HG02588 (cell line): ENCODE data around the gene CADM1.
A peak's percentile ranks its signal among the peaks of the same experiment; 100 is the strongest.

Experiments
- ATAC-seq: cut with Tn5 transposase; IDR thresholded peaks from one replicate; pipeline ENCODE4 v1.9.1; 2021; ENCODE audit warnings: mild to moderate bottlenecking, moderate library complexity; ENCODE audit not compliant: unreplicated experiment

The CADM1 gene

DNA sequence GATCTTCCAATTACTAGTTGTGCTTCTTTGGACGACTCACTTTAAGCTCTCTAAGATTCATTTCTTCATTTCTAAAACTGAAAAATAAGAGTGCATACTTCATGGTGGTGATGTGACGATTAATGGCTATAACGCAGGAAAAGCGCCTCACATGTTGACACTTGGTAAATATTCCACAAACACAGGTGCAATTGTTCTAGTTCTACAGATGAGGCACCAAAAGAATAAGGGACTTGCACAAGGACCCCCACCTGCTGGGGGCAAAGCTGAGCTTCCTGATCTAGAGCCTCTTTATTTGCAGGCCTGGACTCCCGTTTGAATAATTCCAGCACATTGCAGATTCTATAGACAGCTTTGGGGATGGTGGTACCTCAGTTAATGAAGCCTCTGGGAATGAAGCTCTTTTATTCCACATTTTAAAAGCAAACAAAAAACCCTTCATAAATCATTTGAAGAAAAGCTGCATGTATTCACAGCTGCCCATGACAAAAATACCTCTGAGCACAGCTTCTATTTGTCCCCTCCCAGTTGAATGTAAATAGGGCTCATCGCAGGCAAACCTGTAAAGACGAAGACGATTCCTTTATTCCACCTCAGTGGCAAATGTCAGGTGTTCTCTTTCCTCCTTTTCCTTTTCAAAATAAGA lies 14.9 kb upstream of the CADM1 start:
- no peak for ATAC-seq

- ATAC-seq = no peak
Measured at GRCh38 chr11:115515647-115516395, 11.6 kb upstream of the CADM1 start.

DNA sequence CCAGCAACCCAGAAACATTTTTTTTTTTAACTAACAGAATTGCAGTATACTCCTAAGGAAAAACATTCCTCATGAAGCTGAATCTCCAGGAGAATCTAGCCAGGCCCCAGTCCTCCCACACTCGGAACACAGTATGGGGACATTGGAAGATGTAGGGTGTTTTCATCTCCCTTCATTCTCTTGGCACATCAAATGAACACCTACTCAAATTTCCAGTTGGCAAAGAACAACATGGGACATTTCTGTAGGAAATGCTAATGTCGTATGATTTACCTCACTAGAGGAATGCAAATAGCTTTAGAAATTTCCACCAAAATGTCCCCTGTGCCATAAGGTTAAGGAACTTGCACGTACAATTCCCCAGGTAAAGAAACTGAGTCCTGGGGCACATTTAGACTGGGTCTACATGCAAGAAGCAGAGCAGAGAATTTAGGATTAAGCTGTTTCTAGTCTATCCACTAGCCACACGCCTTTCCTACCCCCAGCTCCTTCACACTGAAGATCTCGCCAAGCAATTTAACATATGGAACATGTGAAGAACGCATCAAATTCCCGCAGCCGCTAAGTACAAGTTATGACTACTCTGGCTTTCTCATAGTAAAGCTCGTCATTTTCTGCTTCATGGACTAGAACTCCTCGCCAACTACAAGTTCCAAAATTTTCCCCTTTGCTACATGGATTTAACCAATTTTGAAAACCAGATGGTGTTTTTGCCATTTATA lies 2.9 kb upstream of the CADM1 start:
- no peak for ATAC-seq

DNA sequence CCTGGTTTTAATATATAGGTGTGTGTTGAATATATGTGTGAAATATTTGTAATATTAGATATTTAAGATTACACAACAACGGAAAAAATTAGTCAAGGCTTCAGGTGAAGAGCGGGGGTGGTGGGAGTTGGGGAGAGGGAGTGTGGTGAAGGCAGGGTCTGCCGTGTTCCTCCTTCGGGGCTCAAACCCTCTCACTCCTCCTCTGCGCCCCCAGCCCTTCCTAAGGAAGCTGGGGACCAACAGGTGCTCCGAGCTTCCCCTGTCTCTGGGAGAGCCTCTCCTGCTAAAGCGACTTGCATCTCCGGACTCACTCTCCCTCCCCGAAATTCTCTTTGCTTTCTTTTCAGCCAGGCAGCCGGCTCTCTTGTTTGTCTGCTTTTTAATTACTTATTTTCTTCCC lies 960 bp upstream of the CADM1 start:
- ATAC-seq = no peak

GRCh38 chr11:115503886-115504275 lies 334 bp downstream of the CADM1 start:
- ATAC-seq = no peak

GRCh38 chr11:115503083-115503885 lies 931 bp downstream of the CADM1 start:
- ATAC-seq = peak; percentile 37

DNA sequence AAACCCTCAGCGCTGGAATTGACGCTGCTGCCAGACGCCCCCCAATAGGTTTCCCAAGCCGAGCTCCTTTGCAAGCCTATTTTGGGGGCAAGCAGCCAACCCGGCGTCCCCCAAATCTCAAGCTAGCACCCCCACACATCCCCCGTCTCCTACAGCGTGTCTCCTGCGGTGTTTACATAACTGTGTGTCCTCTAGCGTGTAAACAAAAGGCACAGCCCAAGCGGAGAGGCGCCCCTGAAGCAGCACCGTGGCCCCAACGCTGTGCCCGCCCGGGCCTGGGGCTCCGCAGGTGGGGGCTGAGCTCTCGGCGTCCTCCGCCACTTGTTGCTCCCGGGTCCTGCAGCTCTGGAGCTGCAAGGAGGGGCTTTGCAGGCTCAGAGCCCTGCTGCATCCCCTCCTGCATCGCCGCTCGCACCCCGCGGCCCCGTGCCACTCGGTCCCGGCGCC lies 1.6 kb downstream of the CADM1 start:
- ATAC-seq = no peak

- ATAC-seq = no peak
Measured at GRCh38 chr11:115501893-115502589, 2.2 kb downstream of the CADM1 start.

- no peak for ATAC-seq
Measured at GRCh38 chr11:115501502-115501892, 2.7 kb downstream of the CADM1 start.

DNA sequence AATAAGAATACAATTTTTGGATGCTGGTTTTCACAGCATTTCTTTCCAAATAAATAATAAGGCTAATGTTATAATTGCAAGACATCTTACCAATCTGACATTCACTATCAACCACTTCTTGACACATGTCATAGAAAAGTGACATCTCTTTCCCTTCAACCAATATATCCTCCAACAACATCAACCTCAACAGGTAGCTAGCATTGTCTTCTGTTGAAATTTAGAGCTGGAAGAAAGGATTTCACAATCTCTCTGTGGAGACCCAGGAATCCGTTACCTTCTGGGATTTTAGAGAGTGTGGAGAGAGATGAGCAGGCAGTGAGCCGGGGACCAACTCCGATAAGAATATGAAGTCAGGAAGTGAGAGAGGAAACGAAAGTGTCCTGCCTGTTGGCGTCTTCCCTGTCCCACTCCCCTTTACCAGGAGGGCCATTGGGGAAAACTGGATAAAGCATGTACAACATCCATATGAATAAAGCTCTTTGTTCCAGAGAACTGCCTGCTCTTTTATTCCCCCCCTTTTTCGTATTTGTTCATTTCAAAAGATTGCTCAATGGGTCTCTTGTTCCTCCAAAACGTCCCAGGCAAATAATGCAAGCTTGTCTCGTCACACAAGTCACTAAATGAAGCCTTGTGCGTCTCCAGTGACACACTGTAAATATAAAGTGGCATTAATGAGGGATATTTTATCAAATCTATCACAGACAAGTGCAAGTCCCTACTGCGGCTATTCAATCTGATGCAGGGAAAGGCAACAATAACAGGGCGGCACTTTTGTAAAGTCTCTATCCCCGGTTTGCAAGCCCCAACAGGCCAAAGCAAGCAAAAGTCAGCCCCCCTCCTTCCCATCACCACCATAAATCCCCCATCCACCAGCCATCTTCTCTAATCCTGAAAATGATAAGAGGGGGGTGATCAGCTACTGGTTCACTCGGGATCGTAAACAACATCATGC lies 3.4 kb downstream of the CADM1 start:
- no peak for ATAC-seq

DNA sequence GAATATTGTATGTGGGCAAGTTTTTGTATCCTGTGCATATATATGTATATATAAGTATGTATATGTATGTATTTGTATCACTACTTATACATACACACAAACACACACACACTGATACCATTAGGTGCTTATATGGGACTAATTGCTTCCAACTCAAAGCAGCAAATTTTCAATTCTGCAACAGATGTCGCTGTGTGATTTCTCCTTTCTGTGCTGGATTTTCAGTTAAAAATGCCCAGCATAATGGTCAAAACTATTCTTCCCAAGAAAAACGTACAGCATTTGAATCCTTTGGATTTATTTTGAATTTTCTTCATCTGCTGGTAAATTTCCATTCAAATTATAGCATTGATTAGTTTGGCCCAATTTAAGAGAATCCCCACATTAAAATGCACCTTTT lies 4.3 kb downstream of the CADM1 start:
- ATAC-seq = no peak

DNA sequence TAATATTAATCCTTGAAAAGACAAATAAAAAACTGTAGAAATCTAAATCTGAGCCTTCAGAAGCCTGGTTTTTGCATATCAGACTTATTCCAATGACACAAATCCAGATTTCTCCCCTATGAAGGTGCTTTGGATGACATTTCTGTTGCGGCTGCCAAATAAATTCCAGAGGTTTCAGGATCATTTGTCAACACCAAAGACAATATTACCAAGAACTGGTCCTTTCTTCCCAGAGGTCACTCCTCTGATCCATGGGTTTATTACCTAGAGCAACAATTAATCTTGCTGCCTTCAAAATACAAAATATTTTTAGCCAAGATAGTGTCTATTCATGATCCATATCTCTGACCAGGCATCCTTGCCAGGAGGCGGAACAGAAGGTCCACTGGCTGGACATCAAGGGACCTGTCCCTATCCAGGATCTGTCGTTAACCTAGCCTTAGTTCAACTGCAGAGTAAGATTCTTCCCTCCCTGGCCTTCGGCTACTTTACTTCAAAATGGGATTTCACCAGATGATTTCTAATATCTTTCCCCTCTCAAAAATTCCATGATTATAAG lies 4.9 kb downstream of the CADM1 start:
- no peak for ATAC-seq

DNA sequence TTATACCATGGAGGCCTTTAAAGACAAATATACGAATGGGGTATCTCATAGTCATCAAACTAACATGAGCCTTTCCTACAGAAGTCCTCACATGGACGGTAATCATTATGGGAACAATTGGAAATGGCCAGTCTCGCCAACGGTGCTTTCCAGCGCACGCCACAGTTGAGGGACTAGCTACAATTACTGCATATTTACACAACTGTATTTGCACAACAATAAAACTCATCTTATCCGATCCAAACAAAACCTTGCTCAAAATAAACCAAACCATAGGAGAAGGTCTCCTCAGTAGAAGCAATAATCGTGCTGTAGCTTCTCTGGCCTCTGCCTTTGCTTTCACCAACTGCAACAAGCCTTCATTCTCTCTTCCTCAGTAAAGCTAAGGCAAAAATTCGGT lies 5.9 kb downstream of the CADM1 start:
- no peak for ATAC-seq

DNA sequence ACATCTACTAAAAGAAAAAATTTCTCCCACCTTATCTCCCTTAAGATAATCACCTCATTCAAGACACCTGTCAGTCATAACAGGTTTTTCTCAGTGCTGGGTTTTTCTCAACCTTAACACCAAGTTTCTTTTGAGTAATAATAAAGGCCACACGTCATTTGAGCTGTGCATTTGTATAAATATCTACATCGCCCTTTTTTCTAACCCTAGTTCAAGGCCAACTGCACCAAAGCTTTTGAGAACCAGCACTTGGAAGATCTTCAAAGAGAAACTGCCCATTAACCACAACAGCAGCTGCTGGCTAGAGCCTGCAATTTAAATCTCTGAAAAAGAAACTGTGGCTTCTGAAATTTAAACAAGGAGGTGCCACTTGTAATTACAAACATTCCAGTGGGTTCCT lies 6.9 kb downstream of the CADM1 start:
- ATAC-seq = peak; percentile 58

DNA sequence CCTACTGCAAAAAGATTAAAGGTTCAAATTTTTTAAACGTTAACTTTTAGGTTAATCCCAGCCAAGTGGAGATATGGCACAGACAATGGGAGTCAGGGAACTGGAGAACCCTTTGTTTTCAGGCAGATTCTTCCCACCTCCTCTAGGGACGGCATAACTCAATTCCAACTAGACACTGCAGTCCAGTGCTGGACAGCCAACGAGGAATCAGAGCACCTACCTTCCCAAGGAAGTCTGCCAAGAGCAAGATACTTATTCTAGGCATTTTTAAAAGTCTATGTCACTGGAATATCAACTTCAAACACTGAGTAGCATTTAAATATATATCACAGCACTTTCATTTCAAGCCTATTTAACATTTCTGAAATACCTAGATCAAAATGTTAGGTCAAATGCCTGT lies 7.3 kb downstream of the CADM1 start:
- no peak for ATAC-seq

DNA sequence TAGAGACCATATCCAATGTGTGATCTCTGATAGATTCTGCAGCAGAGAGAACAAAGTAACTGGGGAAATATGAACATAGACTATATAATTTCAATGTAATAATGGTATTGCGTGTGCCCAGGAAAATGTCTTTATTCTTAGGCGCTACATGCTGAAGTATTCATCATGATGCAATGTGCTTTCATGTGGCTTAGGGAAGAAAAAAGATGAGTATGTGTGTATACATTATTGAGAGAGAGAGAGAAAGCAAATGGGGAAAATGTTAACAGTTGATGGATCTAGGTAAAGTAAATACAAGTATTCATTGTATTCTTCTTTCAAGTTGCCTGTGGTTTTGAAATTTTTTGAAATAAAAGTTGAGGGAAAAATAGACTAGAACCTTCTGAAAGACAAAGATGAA lies 10.3 kb downstream of the CADM1 start:
- ATAC-seq = no peak

- no peak for ATAC-seq
Measured at GRCh38 chr11:115493488-115493887, 10.7 kb downstream of the CADM1 start.

- no peak for ATAC-seq
Measured at GRCh38 chr11:115489466-115489865, 14.7 kb downstream of the CADM1 start.

DNA sequence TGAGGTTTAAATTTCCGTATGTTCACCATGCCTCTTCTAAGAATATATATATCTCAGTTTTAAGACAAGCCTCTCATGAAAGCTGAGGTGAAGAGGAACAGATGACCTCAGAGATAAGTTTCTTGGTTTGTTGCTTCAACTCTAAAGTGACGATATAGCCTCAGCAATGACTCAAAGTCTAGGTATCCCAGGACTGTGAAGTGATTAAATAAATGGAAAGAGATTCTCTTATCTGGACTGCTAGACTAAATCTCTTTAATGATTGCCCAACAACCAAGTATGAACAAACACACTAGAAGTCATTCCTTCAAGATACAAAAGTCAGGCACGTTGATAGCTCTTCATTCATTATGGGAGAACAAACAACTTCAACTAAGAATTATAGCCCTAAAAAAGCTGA lies 15.3 kb downstream of the CADM1 start:
- no peak for ATAC-seq
